Stimulated activated CD8-positive, alpha-beta memory T cell treated with anti-CD3 and anti-CD28 coated beads, Interleukin-4, amount 100 ng/mL, for 4 hours (primary cell): Measurements from ENCODE around the gene BRME1.
A peak's percentile ranks its signal among the peaks of the same experiment; 100 is the strongest.

Experiments used
- DNase-seq, 2 donors: peaks; one replicate each; pipeline ENCODE4 v3.0.0-alpha.2; 2020; ENCODE audit warnings: low read depth in 2 of 2, low spot score in 1 of 2

BRME1 gene

DNA sequence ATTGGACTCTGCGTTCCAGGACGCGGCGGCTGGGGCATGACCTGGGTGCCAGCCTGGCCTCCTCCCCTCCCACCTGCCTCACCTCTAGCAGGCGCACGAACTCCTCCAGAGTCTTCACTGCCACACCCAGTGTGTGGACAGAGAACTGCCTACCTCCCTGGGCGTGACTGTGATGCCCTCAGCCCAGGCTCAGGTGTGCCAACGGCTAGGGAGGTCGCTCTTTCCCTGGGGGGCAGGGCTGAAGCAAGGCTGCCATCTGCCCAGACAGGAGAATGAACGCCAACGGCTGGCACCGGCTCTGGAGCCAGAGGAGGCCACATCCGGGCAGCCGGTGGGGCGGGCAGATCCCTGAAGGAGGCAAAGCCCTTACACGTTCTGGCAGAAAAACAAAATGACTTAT is 17.6 kb downstream of the BRME1 start:
- DNase-seq = no peak

DNA sequence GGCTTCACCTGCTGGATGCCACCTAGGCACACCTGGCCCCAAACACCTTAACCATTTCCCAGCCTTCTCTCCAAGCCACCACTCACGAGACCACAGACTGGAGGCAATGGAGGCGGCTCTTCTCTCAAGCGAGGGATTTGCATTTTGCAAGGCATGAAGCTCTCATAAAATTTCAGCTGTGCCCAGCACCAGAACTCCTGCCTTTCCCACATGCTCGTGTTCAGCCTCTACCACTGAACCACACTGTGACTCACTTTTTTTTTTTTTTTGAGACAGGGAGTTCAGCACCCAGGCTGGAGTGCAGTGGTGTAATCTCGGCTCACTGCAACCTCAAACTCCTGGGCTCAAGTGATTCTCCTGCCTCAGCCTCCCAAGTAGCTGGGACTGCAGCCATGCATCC is 18.4 kb downstream of the BRME1 start:
- no peak for DNase-seq

DNA sequence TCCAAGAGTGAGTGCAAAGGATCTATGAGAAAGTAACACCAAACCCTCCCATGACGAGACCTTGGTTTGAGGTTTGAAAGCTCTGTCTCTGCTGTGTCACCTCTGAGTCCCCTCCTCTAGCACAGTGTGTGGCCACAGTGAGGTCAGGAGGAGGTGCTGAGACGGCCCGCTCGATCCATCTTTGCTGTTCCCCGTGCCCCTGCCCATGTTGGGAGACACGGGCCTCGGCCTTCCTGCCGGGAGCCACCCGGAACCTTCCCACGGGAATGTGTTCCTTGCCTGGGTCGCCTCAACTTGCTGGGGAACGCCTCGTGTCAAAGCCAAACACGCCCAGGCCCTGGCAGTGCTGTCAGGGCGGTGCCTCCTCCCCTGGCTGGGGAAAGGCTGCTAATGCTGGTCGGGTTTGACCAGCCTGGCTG is 18.9 kb downstream of the BRME1 start:
- DNase-seq = peak in 1 of 2 donors; percentile 38

GRCh38 chr19:13885826-13886365 is 20.0 kb downstream of the BRME1 start:
- no peak for DNase-seq

- DNase-seq = no peak
Observed at GRCh38 chr19:13884726-13885591, 21.0 kb downstream of the BRME1 start.

GRCh38 chr19:13883516-13884064 is 22.3 kb downstream of the BRME1 start:
- no peak for DNase-seq

- DNase-seq = no peak
Observed at GRCh38 chr19:13882836-13883235, 23.1 kb downstream of the BRME1 start.

DNA sequence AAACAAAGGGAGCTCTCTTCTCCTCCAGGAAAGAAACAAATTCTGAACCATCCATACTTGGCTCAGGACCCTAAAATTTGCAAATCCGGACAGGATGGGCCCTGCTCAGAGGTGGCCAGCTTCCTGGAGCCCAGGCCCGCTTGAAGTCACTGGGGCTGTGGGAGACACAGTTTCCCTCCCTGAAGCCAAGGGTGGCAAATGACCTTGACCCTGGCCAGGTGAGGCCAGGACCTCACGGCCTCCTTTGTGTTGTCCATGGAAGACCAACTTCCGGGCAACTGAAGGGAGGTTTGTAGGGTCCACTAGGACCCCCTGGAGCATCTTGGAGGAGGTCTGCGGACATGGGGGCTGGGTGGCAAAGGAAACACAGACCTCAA is 23.5 kb downstream of the BRME1 start:
- no peak for DNase-seq

GRCh38 chr19:13881692-13882418 is 24.1 kb downstream of the BRME1 start:
- DNase-seq = peak in 1 of 2 donors; percentile 33

DNA sequence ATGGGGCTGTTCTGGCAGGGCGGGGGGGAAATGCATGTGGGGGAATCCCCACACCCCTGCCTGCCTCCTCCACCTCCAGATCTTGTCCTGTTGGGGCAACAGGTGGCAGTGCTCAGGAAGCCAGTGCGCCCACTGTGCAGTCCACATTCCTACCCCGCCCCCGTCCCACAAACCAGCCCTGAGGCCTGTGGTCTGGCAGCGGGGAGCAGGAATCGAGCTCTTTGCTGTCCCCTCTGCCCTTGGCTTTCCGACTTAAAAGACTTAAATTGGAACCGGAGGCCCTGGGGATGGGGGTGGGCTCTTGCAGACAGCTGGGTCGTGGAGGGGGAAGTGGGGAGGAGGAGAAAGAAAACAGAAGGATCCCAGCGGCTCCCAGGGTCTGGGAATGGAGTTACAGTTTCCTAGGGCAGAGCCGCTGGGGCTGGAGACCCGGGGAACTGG is 24.6 kb downstream of the BRME1 start:
- DNase-seq = no peak

GRCh38 chr19:13880059-13881043 is 25.6 kb downstream of the BRME1 start:
- DNase-seq = peak; percentile 94 to 97

GRCh38 chr19:13877303-13877702 is 28.6 kb downstream of the BRME1 start:
- DNase-seq = no peak

DNA sequence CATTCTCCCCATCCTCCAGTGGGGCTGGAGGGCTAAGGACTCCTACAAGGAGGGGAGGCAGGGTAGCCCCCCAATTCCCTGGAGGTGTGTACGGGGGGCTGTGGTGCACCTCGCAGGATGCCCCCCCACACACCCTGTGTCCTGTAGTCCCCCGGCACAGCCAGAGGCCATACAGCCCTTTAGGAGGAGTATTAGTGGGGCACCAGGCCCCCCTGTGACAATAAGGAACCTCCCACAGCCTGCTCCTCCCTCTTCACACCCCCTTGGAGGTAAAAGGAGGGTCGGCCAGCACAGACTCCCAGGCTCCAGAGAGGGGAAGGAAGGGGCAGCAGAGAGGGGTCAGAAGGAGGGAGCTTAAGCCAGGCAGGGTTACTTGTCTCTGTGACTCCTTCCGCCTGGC is 29.1 kb downstream of the BRME1 start, which contains the start of gene NANOS3:
Gene NANOS3 (plus strand): TSS at position 301 of the 400 bp plus-strand sequence. CDS start 115 bp downstream, outside the sequence.
- DNase-seq = no peak

- DNase-seq = no peak
Observed at GRCh38 chr19:13875824-13876223, 30.1 kb downstream of the BRME1 start.

DNA sequence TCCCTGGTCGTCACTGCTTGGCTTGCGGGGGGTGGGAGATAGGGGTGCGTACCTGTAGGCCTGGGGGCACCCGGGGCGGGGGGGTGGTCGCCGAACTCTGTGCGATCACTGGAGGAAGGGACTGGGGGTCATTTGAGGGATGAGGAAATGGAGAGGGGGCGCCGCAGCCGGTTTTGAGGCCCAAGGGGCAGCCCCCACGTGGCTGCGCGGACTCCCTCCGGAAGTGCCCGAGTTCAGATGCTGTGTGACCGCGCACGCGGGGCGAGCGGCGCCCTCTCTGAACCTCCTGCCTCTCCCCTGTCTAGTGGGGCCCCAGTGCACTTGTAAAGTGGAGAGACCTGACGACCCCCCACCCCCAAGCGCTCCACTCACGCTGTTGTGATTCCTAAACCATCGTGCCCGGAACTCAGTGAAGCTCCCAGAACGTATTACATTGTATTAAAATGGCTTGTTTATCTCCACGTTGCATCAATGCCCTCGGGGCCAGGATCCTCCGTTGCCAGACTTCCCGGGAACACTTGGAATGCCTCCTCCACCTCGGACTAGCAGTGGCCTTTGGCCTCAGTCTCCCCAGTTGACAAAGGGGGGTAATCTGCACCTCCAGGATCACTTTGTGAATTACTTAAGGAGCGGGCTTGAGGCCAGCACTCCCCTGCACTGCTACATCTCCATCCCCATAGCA is 31.9 kb downstream of the BRME1 start:
- DNase-seq = no peak

DNA sequence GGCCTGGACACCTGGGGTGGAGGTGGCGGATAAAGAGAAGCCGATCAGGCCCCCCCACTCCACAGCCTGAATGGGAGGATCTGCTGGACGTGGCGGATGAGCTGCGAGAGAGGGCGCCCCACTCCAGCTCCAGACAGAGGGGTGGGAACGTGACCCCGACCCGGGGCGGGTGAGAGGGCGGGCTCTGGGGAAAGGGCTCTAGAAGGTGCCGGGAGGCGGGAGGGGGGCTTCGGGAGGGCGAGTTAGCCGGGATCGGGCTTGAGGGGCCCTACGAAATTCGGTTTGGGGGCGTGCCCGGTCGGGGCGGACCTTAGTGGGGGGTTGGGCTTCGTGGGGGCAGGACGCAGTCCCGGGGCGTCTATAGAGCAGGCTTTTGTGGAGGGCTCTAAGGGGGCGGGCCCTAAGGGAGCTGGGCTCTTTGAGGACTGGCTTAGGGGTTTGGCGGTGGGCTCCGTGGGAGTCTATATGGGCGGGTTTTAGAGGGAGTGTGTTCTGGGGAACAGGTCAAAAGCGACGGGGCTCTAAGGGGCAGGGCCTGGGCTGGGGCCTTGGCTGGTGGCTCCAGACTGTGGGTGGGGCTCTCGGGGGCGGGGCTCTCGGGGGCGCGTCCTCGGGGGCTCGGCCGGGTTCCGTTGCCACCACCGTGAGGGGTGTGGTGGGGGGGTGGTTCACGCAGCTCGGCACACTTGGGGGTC is 33.1 kb downstream of the BRME1 start:
- no peak for DNase-seq

DNA sequence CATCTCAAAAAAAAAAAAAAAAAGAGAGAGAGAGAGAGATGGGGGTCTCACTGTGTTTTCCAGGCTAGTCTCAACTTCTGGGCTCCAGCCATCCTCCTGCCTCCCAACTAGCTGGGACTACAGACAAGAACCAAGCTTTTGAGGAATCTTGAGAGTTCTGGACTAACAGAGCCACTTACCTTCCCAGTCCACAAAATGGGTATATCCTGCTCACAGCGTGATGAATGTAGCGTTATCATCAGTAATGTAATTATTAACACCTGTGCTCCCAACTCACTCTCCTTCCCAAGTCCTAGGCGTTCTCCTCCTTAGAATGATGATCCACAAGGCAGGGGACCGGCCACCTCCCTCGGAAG is 33.6 kb downstream of the BRME1 start:
- DNase-seq = no peak

DNA sequence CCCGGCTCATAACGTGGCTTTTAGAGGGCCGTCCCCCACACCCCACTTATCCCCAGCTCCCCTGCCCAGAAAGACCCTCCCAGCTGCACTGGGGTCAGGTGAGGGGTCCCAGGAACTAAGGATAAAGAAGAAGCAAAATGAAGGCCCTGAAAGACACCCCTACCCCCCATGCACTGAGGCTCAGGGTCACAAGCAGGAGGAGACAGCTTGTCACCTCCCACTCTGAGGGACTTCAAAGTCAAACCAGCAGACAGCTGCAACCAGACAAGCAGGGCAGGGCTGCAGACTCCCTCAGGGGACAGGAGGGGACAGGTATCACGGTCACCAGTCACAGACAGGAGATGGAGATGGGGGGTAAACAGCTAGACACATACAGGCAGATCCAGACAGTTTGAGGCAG is 35.0 kb downstream of the BRME1 start:
- no peak for DNase-seq

DNA sequence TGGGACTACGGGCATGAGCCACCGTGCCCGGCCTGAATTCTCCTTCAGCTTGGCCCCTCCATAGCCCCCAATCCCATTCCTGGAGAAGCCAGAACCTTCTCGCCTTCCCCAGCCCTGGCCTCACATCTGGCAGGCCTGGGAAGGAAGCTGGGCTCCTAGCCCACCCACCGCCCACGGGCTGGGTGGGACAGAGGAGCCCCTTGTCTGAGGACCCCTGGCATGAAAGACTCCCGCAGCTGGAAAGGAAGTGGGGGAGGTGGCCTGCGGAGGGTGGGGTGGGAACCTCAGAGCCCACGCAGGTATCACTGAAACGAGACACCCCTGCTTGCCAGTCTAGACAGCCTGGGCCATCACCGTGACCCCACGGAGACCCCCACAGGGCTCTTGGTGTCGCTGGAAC is 36.6 kb downstream of the BRME1 start:
- no peak for DNase-seq
